Stimulated activated CD4-positive, alpha-beta T cell treated with anti-CD3 and anti-CD28 coated beads, Interleukin-12 subunit alpha, Interleukin-12 subunit beta, amount 100 ng/mL, for 4 hours (primary cell): ENCODE data around the gene FHAD1.
"Not testable (repeated sequence)": the region's sequence is repeated elsewhere in the genome, so short reads cannot be mapped to it uniquely, and the experiment has no call there.

ENCODE experiments used
- DNase-seq: peaks from one replicate; pipeline ENCODE4 v3.0.0-alpha.2; 2020

The FHAD1 gene

GRCh38 chr1:15279576-15280230, 32.7 kb downstream of the FHAD1 start:
- DNase-seq = no peak

GRCh38 chr1:15280416-15280815, 33.4 kb downstream of the FHAD1 start:
- DNase-seq = no peak

GRCh38 chr1:15282038-15282437, 35.0 kb downstream of the FHAD1 start:
- no peak for DNase-seq

- DNase-seq = no peak
Measured at GRCh38 chr1:15282810-15283474, 35.9 kb downstream of the FHAD1 start.

GRCh38 chr1:15283526-15283925, 36.5 kb downstream of the FHAD1 start:
- DNase-seq = no peak

- DNase-seq = no peak
Measured at GRCh38 chr1:15286452-15286851, 39.4 kb downstream of the FHAD1 start.

GRCh38 chr1:15287035-15287979, 40.3 kb downstream of the FHAD1 start:
- no peak for DNase-seq

- no peak for DNase-seq
Measured at GRCh38 chr1:15288173-15288926, 41.3 kb downstream of the FHAD1 start.

GRCh38 chr1:15289251-15289651, 42.2 kb downstream of the FHAD1 start:
- DNase-seq = no peak

- no peak for DNase-seq
Measured at GRCh38 chr1:15290382-15290781, 43.4 kb downstream of the FHAD1 start.

GRCh38 chr1:15295696-15296095, 48.7 kb downstream of the FHAD1 start:
- no peak for DNase-seq

- no peak for DNase-seq
Measured at GRCh38 chr1:15296585-15297321, 49.7 kb downstream of the FHAD1 start.

GRCh38 chr1:15297975-15298374, 51.0 kb downstream of the FHAD1 start:
- not testable (repeated sequence) for DNase-seq

- DNase-seq = no peak
Measured at GRCh38 chr1:15299179-15299578, 52.2 kb downstream of the FHAD1 start.

- no peak for DNase-seq
Measured at GRCh38 chr1:15299806-15300205, 52.8 kb downstream of the FHAD1 start.

GRCh38 chr1:15303935-15304334, 56.9 kb downstream of the FHAD1 start:
- DNase-seq = no peak

GRCh38 chr1:15304708-15305467, 57.9 kb downstream of the FHAD1 start:
- DNase-seq = peak; percentile 74

- DNase-seq = no peak
Measured at GRCh38 chr1:15305468-15305770, 58.4 kb downstream of the FHAD1 start.

GRCh38 chr1:15306352-15306751, 59.3 kb downstream of the FHAD1 start:
- not testable (repeated sequence) for DNase-seq

GRCh38 chr1:15308135-15308534, 61.1 kb downstream of the FHAD1 start:
- no peak for DNase-seq

GRCh38 chr1:15308621-15309027, 61.6 kb downstream of the FHAD1 start:
- DNase-seq = no peak

GRCh38 chr1:15309687-15310086, 62.7 kb downstream of the FHAD1 start:
- no peak for DNase-seq
